OCI-LY1 (cell line): Measurements from ENCODE around the gene MRPL52.

Experiments used
- EZH2 ChIP-seq: fragments of 200-600 bp; sonication (generic), shearing (Covaris generic); IDR thresholded peaks from 2 replicates; pipeline ENCODE4 v1.8.0; 2017; ENCODE audit warnings: borderline replicate concordance, mixed run types, mild to moderate bottlenecking, antibody characterized with exemption, low read length, moderate library complexity, mixed read lengths
- TF ChIP-seq, protein P1 (sequence below): fragments of 200-600 bp; sonication (generic), shearing (Covaris generic); IDR thresholded peaks from 2 replicates; pipeline ENCODE4 v1.5.1; 2017; ENCODE audit warnings: mild to moderate bottlenecking, antibody characterized with exemption, low read length, moderate library complexity, mixed read lengths

DNA sequence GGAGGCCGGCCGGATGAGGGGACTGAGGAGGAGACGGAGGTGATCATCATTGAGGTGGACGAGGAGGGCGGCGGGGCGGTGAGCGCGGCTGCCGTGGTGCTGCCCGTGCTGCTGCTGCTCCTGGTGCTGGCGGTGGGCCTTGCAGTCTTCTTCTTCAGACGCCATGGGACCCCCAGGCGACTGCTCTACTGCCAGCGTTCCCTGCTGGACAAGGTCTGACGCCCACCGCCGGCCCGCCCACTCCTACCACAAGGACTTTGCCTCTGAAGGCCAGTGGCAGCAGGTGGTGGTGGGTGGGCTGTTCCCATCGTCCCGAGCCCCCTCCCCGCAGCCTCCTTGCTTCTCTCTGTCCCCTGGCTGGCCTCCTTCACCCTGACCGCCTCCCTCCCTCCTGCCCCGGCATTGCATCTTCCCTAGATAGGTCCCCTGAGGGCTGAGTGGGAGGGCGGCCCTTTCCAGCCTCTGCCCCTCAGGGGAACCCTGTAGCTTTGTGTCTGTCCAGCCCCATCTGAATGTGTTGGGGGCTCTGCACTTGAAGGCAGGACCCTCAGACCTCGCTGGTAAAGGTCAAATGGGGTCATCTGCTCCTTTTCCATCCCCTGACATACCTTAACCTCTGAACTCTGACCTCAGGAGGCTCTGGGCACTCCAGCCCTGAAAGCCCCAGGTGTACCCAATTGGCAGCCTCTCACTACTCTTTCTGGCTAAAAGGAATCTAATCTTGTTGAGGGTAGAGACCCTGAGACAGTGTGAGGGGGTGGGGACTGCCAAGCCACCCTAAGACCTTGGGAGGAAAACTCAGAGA is 16.3 kb downstream of the MRPL52 start:
- TF ChIP-seq, protein P1, sequence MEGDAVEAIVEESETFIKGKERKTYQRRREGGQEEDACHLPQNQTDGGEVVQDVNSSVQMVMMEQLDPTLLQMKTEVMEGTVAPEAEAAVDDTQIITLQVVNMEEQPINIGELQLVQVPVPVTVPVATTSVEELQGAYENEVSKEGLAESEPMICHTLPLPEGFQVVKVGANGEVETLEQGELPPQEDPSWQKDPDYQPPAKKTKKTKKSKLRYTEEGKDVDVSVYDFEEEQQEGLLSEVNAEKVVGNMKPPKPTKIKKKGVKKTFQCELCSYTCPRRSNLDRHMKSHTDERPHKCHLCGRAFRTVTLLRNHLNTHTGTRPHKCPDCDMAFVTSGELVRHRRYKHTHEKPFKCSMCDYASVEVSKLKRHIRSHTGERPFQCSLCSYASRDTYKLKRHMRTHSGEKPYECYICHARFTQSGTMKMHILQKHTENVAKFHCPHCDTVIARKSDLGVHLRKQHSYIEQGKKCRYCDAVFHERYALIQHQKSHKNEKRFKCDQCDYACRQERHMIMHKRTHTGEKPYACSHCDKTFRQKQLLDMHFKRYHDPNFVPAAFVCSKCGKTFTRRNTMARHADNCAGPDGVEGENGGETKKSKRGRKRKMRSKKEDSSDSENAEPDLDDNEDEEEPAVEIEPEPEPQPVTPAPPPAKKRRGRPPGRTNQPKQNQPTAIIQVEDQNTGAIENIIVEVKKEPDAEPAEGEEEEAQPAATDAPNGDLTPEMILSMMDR = no peak
- TF ChIP-seq EZH2 = no peak
